ENCODE measurements around the gene SLAIN1.

SLAIN1 gene

DNA sequence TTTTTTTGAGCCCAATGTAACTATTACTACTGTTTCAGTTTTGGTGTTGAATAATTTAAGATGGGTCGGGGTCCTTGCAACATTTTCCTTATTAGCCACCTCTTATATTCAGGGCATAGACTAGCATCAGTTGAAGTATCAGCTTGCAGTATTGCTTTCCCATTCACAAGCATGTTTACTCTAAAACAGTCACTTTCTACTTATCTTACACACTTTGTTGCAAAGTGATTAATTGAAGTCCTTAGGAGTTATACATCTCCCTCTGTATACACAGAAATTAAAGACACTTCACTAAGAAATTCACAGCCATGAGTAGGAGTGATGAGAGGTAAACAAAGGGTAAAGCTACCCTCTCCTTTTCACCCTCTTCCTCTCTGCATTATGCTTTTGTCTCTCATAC, 27.6 kb downstream of the SLAIN1 start:
- no peak overlapping the region for H3K4me3 ChIP-seq (ENCODE audit: low read length)
- TF ChIP-seq, protein P1, sequence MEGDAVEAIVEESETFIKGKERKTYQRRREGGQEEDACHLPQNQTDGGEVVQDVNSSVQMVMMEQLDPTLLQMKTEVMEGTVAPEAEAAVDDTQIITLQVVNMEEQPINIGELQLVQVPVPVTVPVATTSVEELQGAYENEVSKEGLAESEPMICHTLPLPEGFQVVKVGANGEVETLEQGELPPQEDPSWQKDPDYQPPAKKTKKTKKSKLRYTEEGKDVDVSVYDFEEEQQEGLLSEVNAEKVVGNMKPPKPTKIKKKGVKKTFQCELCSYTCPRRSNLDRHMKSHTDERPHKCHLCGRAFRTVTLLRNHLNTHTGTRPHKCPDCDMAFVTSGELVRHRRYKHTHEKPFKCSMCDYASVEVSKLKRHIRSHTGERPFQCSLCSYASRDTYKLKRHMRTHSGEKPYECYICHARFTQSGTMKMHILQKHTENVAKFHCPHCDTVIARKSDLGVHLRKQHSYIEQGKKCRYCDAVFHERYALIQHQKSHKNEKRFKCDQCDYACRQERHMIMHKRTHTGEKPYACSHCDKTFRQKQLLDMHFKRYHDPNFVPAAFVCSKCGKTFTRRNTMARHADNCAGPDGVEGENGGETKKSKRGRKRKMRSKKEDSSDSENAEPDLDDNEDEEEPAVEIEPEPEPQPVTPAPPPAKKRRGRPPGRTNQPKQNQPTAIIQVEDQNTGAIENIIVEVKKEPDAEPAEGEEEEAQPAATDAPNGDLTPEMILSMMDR (conservative IDR thresholded peaks at IDR 0.05; ENCODE audit: low read depth, low read length), result no peak
- no peak for DNase-seq (ENCODE audit: low read depth)

GRCh38 chr13:77728265-77729125, 31.0 kb downstream of the SLAIN1 start:
- TF ChIP-seq, protein P1 (conservative IDR thresholded peaks at IDR 0.05; ENCODE audit: low read depth, low read length), result no peak
- DNase-seq (ENCODE audit: low read depth), result no peak
- no peak overlapping the region for H3K4me3 ChIP-seq (ENCODE audit: low read length)

- no peak for DNase-seq (ENCODE audit: low read depth)
- H3K4me3 ChIP-seq (ENCODE audit: low read length), result no peak overlapping the region
- TF ChIP-seq, protein P1 (conservative IDR thresholded peaks at IDR 0.05; ENCODE audit: low read depth, low read length), result no peak
These were observed 32.2 kb downstream of the SLAIN1 start for GRCh38 chr13:77729502-77730221.

DNA sequence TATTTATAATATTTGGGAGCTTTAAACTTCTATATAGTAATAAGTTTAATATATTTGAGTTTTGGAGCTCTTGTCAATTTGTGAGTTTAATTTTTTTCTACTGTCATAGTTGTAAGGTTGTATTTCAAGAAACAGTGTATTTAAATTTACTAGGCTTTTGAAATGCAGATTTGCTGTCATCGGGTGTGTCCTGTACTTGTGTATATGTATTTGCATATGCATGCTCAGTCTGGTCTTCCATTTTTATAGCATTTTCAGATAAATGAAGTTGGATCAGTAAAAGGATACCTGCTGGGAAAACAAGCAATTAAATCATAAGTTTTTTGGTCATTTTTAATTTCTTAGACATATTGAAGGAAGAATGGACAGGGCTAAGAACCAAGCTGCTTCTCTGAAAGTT, 33.1 kb downstream of the SLAIN1 start:
- DNase-seq (ENCODE audit: low read depth), result no peak
- TF ChIP-seq, protein P1 (conservative IDR thresholded peaks at IDR 0.05; ENCODE audit: low read depth, low read length), result no peak
- no peak overlapping the region for H3K4me3 ChIP-seq (ENCODE audit: low read length)

GRCh38 chr13:77732287-77732686, 34.8 kb downstream of the SLAIN1 start:
- DNase-seq (ENCODE audit: low read depth), result no peak
- TF ChIP-seq, protein P1 (conservative IDR thresholded peaks at IDR 0.05; ENCODE audit: low read depth, low read length), result no peak

DNA sequence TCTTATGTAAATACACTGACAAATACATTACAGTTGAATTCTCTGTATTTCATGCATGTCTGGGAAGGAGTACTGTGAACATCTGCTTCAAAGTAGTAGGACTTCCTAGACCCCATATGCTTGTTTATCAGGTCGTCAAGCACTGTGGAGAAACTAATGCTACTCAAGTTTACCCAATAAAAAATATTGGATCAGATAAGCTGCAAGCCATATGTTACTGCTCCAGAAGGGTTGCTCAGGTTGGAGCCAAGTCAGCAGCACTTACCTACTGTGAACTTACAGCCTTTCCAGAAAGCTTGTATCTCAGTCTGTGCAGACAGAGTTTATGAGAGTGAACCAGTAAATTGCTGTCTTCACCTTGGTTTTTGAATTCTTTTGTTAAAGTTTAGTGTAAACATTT, 36.2 kb downstream of the SLAIN1 start:
- DNase-seq (ENCODE audit: low read depth), result no peak
- H3K4me3 ChIP-seq (ENCODE audit: low read length), result no peak overlapping the region
- TF ChIP-seq, protein P1 (conservative IDR thresholded peaks at IDR 0.05; ENCODE audit: low read depth, low read length), result no peak

More at GRCh38 chr13:77732287-77732686, 34.8 kb downstream of the SLAIN1 start:
- H3K4me3 ChIP-seq (ENCODE audit: low read length), result no peak overlapping the region
